Measurements from ENCODE around the gene RPS6KA5. TPM values are rescaled to one million over a fixed set of nuclear protein-coding genes. Genes with fewer than 3 reads are reported as not detected.
A peak's percentile ranks its signal among the peaks of the same experiment; 100 is the strongest.

RPS6KA5 gene
- total and polyA plus RNA-seq, 9 of the 15 experiments (the other 6 are each of a cell fraction or from before 2014, with no cell fraction given): 0.88 to 7.7 (median 4.7) TPM

DNA sequence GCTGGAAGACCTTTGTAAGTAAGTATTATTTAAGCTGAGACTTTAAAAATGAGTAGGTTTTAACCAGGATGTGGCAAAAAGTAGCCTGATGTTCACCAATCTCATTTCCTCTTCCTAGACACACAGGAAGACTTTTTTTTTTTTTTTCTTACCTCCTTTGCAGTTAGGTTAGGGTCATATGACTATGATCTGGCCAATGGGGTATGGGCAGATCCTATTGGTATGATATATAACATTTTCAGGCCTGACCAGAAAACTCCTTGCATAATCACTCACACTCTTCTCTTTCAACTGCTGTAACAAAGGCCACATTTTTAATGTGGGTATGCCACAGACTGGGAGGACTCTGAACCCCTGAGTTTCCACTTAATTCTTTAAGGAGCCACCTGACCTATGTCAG, 2.7 kb upstream of the RPS6KA5 start:
- peak overlapping the region; percentile 71 for H2AFZ ChIP-seq (ENCODE audit: low read depth, low read length)
- H4K20me1 ChIP-seq (replicated peaks; ENCODE audit: control insufficient read depth, insufficient read depth, low read length): no peaks in the 10 kb centered on the region; the same call in 1 of the 2 replicates
- peak; percentile 11 for FAIRE-seq
- H3K9me1 ChIP-seq (ENCODE audit: control insufficient read depth, insufficient read depth, low read length): no peaks in the 10 kb centered on the region
- no peak overlapping the region for H3K4me3 ChIP-seq
- H3K79me2 ChIP-seq (ENCODE audit: control insufficient read depth, insufficient read depth, low read length): peaks cover 15% of the 10 kb centered on the region
- peak overlapping the region; percentile 4; the same call in 1 of the 3 replicates for H3K27ac ChIP-seq (ENCODE audit: extremely low read depth, low read depth, low read length)
- peaks cover 8% of the 10 kb centered on the region in 2 experiments; a peak in 3 of 5 replicates for H3K4me1 ChIP-seq (replicated peaks in 1 of 2; ENCODE audit: control insufficient read depth in 2 of 2, insufficient read depth in 2 of 2, low read length in 2 of 2)
- no peaks in the 10 kb centered on the region for H3K36me3 ChIP-seq (ENCODE audit: control insufficient read depth, insufficient read depth, low read length)
- H3K4me2 ChIP-seq (ENCODE audit: insufficient read depth, low read length): no peak overlapping the region
- in situ Hi-C loops (cut with MboI) (no loop called here), intact Hi-C loops (cut with micrococcal nuclease) (no loop called here)
- no TSS peak for BruUV-seq (replicated peaks)
- H3K9me3 ChIP-seq (replicated peaks; ENCODE audit: control insufficient read depth, insufficient read depth, low read depth, low read length): no peaks in the 10 kb centered on the region
- ChIA-PET POLR2A (no interaction called here), CTCF (ENCODE audit: low intra/inter-chr PET ratio) (no interaction called here)
- DNase-seq (ENCODE audit: extremely low read depth in 1 of 4, low spot score in 3 of 4): peak in 2 of 4 experiments; percentile 25 to 31
- no peak overlapping the region for H3K9ac ChIP-seq (ENCODE audit: insufficient read depth in 1 of 2, low read depth in 2 of 2, low read length in 2 of 2)
- no peak for ATAC-seq
- no peaks in the 10 kb centered on the region for H3K27me3 ChIP-seq (ENCODE audit: control insufficient read depth in 2 of 2, insufficient read depth in 2 of 2, low read length in 2 of 2)
- TF ChIP-seq ZNF699 (CRISPR knock-in tag; IDR thresholded peaks at IDR 0.05; ENCODE audit: insufficient replicate concordance): no peak
- peak; percentile 72 for TF ChIP-seq GABPA (tag; conservative IDR thresholded peaks at IDR 0.05; ENCODE audit: low read depth)
- TF ChIP-seq, protein P1, sequence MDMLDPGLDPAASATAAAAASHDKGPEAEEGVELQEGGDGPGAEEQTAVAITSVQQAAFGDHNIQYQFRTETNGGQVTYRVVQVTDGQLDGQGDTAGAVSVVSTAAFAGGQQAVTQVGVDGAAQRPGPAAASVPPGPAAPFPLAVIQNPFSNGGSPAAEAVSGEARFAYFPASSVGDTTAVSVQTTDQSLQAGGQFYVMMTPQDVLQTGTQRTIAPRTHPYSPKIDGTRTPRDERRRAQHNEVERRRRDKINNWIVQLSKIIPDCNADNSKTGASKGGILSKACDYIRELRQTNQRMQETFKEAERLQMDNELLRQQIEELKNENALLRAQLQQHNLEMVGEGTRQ (CRISPR knock-in tag; IDR thresholded peaks at IDR 0.05): peak; percentile 30; the same call in 1 of the 2 replicates
- TF ChIP-seq SP1 (CRISPR knock-in tag; IDR thresholded peaks at IDR 0.05): no peak
- 0 out of 2 replicates have a peak, but pooled peaks have one; percentile 7 for TF ChIP-seq EP400 (IDR thresholded peaks at IDR 0.05)
- TF ChIP-seq POU5F1 (IDR thresholded peaks at IDR 0.05; ENCODE audit: borderline replicate concordance, low read depth, low read length, partially characterized antibody): no peak
- no peak for TF ChIP-seq MEF2A (IDR thresholded peaks at IDR 0.05; ENCODE audit: control insufficient read depth, low read depth, low read length)
- TF ChIP-seq ZNF384 (IDR thresholded peaks at IDR 0.05; ENCODE audit: low read depth, low read length): peak; percentile 82
- 0 out of 2 replicates have a peak, but pooled peaks have one; percentile 24 for TF ChIP-seq ELF1 (tag; IDR thresholded peaks at IDR 0.05)
- no peak for TF ChIP-seq ZBTB11 (CRISPR knock-in tag; IDR thresholded peaks at IDR 0.05)
- TF ChIP-seq ZSCAN29 (IDR thresholded peaks at IDR 0.05): no peak
